SK-N-SH treated with all-trans-retinoic acid at 6 μM for 48 hours (cell line): ENCODE results near the gene LEUTX.

Experiments
- ATAC-seq: fragments of 200-7000 bp; cut with Tn5 transposase; 3 replicates; pipeline ENCODE4 v1.9.1; 2020; ENCODE audit warnings: mild to moderate bottlenecking, moderate library complexity
- ARNTL ChIP-seq: fragments of 450-650 bp; formaldehyde crosslinking; IDR thresholded peaks from 2 replicates; pipeline ENCODE4 v1.5.0; 2020; ENCODE audit warnings: low read depth, mild to moderate bottlenecking, moderate library complexity, borderline replicate concordance
- BACH2 ChIP-seq: fragments of 250-450 bp; sonication (Bioruptor Pico); IDR thresholded peaks from 2 replicates; pipeline ENCODE4 v1.9.0; 2021; ENCODE audit warnings: mild to moderate bottlenecking, borderline replicate concordance
- CSDC2 ChIP-seq: fragments of 250-450 bp; sonication (Bioruptor Pico); IDR thresholded peaks from 2 replicates; pipeline ENCODE4 v1.5.0; 2020; ENCODE audit warnings: mild to moderate bottlenecking, moderate library complexity
- GLIS3 ChIP-seq: fragments of 250-450 bp; sonication (Bioruptor Pico); IDR thresholded peaks from 2 replicates; pipeline ENCODE4 v1.5.0; 2020; ENCODE audit warnings: mild to moderate bottlenecking, moderate library complexity
- ISL1 ChIP-seq: fragments of 250-450 bp; sonication (Bioruptor Pico); IDR thresholded peaks from 2 replicates; pipeline ENCODE4 v2.1.2; 2022; ENCODE audit warnings: mild to moderate bottlenecking, moderate library complexity
- PPARA ChIP-seq: fragments of 250-450 bp; sonication (Bioruptor Pico); IDR thresholded peaks from 2 replicates; pipeline ENCODE4 v1.5.0; 2020; ENCODE audit warnings: mild to moderate bottlenecking, borderline replicate concordance
- RARB ChIP-seq: fragments of 250-450 bp; sonication (Bioruptor Pico); IDR thresholded peaks from 2 replicates; pipeline ENCODE4 v1.8.0; 2021; ENCODE audit warnings: mild to moderate bottlenecking, moderate library complexity
- SNAI2 ChIP-seq: fragments of 250-450 bp; sonication (Bioruptor Pico); IDR thresholded peaks from 2 replicates; pipeline ENCODE4 v1.5.0; 2020; ENCODE audit warnings: mild to moderate bottlenecking, moderate library complexity
- TCF4 ChIP-seq: fragments of 250-450 bp; sonication (Bioruptor Pico); IDR thresholded peaks from 2 replicates; pipeline ENCODE4 v1.8.0; 2021; ENCODE audit warnings: mild to moderate bottlenecking, moderate library complexity, borderline replicate concordance
- TOX ChIP-seq: fragments of 250-450 bp; sonication (Bioruptor Pico); IDR thresholded peaks from 2 replicates; pipeline ENCODE4 v1.8.0; 2021; ENCODE audit warnings: mild to moderate bottlenecking, moderate library complexity, borderline replicate concordance
- ZC3H10 ChIP-seq: fragments of 250-450 bp; sonication (Bioruptor Pico); IDR thresholded peaks from 2 replicates; pipeline ENCODE4 v1.5.1; 2021; ENCODE audit warnings: mild to moderate bottlenecking, moderate library complexity
- ZFP3 ChIP-seq: fragments of 250-450 bp; sonication (Bioruptor Pico); IDR thresholded peaks from 2 replicates; pipeline ENCODE4 v1.5.0; 2020; ENCODE audit warnings: mild to moderate bottlenecking, moderate library complexity
- ZFP30 ChIP-seq: fragments of 450-650 bp; formaldehyde crosslinking; IDR thresholded peaks from 2 replicates; pipeline ENCODE4 v1.5.0; 2022; ENCODE audit warnings: mild to moderate bottlenecking, moderate library complexity
- ZNF565 ChIP-seq: fragments of 450-650 bp; formaldehyde crosslinking; conservative IDR thresholded peaks from 2 replicates; pipeline ENCODE4 v1.5.0; 2020; ENCODE audit warnings: low read depth, mild to moderate bottlenecking, moderate library complexity
- ZNF70 ChIP-seq: fragments of 450-650 bp; formaldehyde crosslinking; IDR thresholded peaks from 2 replicates; pipeline ENCODE4 v1.5.0; 2020; ENCODE audit warnings: mild to moderate bottlenecking, moderate library complexity
- ZNF8 ChIP-seq: fragments of 450-650 bp; formaldehyde crosslinking; IDR thresholded peaks from 2 replicates; pipeline ENCODE4 v1.5.0; 2020; ENCODE audit warnings: mild to moderate bottlenecking, moderate library complexity
- TF ChIP-seq, protein P1 (sequence below): fragments of 250-450 bp; sonication (Bioruptor Pico); IDR thresholded peaks from 2 replicates; pipeline ENCODE4 v1.5.1; 2021; ENCODE audit warnings: mild to moderate bottlenecking, moderate library complexity
- TF ChIP-seq, protein P2 (sequence below): fragments of 250-450 bp; sonication (Bioruptor Pico); IDR thresholded peaks from 2 replicates; pipeline ENCODE4 v1.8.0; 2021; ENCODE audit warnings: low read depth, mild to moderate bottlenecking, moderate library complexity, borderline replicate concordance
- TF ChIP-seq, protein P3 (sequence below): fragments of 250-450 bp; sonication (Bioruptor Pico); IDR thresholded peaks from 2 replicates; pipeline ENCODE4 v1.5.1; 2020; ENCODE audit warnings: low read depth, mild to moderate bottlenecking, moderate library complexity
- TF ChIP-seq, protein P4 (sequence below): fragments of 250-450 bp; sonication (Bioruptor Pico); IDR thresholded peaks from 2 replicates; pipeline ENCODE4 v1.5.0; 2020; ENCODE audit warnings: mild to moderate bottlenecking, moderate library complexity
- TF ChIP-seq, protein P5 (sequence below): fragments of 250-450 bp; sonication (Bioruptor Pico); IDR thresholded peaks from 2 replicates; pipeline ENCODE4 v1.8.0; 2020; ENCODE audit warnings: mild to moderate bottlenecking, moderate library complexity, borderline replicate concordance

Gene LEUTX, protein sequence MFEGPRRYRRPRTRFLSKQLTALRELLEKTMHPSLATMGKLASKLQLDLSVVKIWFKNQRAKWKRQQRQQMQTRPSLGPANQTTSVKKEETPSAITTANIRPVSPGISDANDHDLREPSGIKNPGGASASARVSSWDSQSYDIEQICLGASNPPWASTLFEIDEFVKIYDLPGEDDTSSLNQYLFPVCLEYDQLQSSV

DNA sequence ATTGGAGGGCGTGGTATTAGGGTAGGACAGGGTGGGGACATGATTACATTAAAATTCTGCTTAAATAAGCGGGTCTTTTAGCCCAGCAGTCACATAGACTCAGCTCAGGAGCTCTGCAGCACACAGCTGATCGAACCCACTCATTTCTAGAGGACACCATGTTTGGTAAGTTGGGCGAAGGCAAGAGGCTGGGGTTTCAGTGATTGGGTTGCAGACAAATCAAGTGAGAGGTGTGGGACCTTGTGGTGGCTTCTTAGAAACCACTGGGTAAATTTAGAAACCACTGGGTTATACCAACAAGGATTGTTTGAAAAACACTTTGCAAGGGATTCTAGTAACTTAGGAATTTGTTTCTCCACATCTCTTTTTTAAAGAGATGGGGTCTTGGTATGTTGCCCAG, at the start of gene LEUTX:
Gene LEUTX (plus strand): TSS at position 92 of the 400 bp plus-strand sequence. CDS start 67 bp downstream, at position 159.
- no peak for ATAC-seq
- TF ChIP-seq CSDC2 = no peak
- no peak for TF ChIP-seq ARNTL (CRISPR knock-in tag)
- TF ChIP-seq, protein P1, sequence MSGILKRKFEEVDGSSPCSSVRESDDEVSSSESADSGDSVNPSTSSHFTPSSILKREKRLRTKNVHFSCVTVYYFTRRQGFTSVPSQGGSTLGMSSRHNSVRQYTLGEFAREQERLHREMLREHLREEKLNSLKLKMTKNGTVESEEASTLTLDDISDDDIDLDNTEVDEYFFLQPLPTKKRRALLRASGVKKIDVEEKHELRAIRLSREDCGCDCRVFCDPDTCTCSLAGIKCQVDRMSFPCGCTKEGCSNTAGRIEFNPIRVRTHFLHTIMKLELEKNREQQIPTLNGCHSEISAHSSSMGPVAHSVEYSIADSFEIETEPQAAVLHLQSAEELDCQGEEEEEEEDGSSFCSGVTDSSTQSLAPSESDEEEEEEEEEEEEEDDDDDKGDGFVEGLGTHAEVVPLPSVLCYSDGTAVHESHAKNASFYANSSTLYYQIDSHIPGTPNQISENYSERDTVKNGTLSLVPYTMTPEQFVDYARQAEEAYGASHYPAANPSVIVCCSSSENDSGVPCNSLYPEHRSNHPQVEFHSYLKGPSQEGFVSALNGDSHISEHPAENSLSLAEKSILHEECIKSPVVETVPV (CRISPR knock-in tag) = no peak
- TF ChIP-seq, protein P2, sequence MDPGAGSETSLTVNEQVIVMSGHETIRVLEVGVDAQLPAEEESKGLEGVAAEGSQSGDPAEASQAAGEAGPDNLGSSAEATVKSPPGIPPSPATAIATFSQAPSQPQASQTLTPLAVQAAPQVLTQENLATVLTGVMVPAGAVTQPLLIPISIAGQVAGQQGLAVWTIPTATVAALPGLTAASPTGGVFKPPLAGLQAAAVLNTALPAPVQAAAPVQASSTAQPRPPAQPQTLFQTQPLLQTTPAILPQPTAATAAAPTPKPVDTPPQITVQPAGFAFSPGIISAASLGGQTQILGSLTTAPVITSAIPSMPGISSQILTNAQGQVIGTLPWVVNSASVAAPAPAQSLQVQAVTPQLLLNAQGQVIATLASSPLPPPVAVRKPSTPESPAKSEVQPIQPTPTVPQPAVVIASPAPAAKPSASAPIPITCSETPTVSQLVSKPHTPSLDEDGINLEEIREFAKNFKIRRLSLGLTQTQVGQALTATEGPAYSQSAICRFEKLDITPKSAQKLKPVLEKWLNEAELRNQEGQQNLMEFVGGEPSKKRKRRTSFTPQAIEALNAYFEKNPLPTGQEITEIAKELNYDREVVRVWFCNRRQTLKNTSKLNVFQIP = no peak
- TF ChIP-seq, protein P3, sequence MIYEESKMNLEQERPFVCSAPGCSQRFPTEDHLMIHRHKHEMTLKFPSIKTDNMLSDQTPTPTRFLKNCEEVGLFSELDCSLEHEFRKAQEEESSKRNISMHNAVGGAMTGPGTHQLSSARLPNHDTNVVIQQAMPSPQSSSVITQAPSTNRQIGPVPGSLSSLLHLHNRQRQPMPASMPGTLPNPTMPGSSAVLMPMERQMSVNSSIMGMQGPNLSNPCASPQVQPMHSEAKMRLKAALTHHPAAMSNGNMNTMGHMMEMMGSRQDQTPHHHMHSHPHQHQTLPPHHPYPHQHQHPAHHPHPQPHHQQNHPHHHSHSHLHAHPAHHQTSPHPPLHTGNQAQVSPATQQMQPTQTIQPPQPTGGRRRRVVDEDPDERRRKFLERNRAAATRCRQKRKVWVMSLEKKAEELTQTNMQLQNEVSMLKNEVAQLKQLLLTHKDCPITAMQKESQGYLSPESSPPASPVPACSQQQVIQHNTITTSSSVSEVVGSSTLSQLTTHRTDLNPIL = no peak
- no peak for TF ChIP-seq ZNF8 (CRISPR knock-in tag)
- TF ChIP-seq, protein P4, sequence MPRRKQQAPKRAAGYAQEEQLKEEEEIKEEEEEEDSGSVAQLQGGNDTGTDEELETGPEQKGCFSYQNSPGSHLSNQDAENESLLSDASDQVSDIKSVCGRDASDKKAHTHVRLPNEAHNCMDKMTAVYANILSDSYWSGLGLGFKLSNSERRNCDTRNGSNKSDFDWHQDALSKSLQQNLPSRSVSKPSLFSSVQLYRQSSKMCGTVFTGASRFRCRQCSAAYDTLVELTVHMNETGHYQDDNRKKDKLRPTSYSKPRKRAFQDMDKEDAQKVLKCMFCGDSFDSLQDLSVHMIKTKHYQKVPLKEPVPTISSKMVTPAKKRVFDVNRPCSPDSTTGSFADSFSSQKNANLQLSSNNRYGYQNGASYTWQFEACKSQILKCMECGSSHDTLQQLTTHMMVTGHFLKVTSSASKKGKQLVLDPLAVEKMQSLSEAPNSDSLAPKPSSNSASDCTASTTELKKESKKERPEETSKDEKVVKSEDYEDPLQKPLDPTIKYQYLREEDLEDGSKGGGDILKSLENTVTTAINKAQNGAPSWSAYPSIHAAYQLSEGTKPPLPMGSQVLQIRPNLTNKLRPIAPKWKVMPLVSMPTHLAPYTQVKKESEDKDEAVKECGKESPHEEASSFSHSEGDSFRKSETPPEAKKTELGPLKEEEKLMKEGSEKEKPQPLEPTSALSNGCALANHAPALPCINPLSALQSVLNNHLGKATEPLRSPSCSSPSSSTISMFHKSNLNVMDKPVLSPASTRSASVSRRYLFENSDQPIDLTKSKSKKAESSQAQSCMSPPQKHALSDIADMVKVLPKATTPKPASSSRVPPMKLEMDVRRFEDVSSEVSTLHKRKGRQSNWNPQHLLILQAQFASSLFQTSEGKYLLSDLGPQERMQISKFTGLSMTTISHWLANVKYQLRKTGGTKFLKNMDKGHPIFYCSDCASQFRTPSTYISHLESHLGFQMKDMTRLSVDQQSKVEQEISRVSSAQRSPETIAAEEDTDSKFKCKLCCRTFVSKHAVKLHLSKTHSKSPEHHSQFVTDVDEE (CRISPR knock-in tag) = no peak
- no peak for TF ChIP-seq ISL1 (CRISPR knock-in tag)
- no peak for TF ChIP-seq ZNF565
- TF ChIP-seq ZFP30 (CRISPR knock-in tag) = no peak
- no peak for TF ChIP-seq ZC3H10 (CRISPR knock-in tag)
- TF ChIP-seq BACH2 (CRISPR knock-in tag) = no peak

DNA sequence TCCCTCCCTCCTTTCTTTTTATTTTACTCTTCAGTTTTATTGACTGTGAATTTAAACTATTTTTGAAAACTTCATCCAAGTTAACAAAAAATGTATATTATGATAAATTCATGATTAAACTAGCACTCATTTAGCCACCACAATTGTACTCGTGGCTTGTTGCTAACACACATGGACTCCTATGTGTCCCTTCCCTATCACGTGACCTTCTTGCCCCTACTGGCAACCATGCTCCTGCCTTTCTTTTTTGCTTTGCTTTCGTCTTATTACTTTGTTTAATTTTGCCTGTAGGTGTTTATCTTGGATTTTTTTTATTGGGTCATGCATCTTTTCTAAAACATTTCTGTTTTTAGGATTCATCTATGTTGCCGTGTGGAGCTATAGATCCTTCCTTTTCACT, 49.1 kb upstream of the LEUTX start:
- ATAC-seq = no peak
- TF ChIP-seq GLIS3 (CRISPR knock-in tag) (no peak), TCF4 (no peak), ZFP3 (CRISPR knock-in tag) (no peak), ZC3H10 (CRISPR knock-in tag) (no peak), ZNF8 (CRISPR knock-in tag) (no peak), ZNF565 (no peak), ISL1 (CRISPR knock-in tag) (no peak), ARNTL (CRISPR knock-in tag) (no peak), PPARA (no peak), ZNF70 (no peak), RARB (CRISPR knock-in tag) (no peak), SNAI2 (CRISPR knock-in tag) (no peak), BACH2 (CRISPR knock-in tag) (no peak), TOX (CRISPR knock-in tag) (no peak)
- TF ChIP-seq, protein P4 (CRISPR knock-in tag) = no peak
- TF ChIP-seq, protein P3 = no peak
- TF ChIP-seq, protein P5, sequence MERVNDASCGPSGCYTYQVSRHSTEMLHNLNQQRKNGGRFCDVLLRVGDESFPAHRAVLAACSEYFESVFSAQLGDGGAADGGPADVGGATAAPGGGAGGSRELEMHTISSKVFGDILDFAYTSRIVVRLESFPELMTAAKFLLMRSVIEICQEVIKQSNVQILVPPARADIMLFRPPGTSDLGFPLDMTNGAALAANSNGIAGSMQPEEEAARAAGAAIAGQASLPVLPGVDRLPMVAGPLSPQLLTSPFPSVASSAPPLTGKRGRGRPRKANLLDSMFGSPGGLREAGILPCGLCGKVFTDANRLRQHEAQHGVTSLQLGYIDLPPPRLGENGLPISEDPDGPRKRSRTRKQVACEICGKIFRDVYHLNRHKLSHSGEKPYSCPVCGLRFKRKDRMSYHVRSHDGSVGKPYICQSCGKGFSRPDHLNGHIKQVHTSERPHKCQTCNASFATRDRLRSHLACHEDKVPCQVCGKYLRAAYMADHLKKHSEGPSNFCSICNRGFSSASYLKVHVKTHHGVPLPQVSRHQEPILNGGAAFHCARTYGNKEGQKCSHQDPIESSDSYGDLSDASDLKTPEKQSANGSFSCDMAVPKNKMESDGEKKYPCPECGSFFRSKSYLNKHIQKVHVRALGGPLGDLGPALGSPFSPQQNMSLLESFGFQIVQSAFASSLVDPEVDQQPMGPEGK (CRISPR knock-in tag) = no peak
- TF ChIP-seq, protein P1 (CRISPR knock-in tag) = no peak
- TF ChIP-seq, protein P2 = no peak
- TF ChIP-seq, all 23 proteins: peak for 0
